ENCODE results near the gene NPM3. TPM values are rescaled to one million over a fixed set of nuclear protein-coding genes. Genes with fewer than 3 reads are reported as not detected.

Gene NPM3, protein sequence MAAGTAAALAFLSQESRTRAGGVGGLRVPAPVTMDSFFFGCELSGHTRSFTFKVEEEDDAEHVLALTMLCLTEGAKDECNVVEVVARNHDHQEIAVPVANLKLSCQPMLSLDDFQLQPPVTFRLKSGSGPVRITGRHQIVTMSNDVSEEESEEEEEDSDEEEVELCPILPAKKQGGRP
- total RNA-seq: 10 to 100 TPM; 30.7 to 31.7 TPM
- polyA plus RNA-seq (ENCODE audit: insufficient read length in 6 of 6): 10 to 100 TPM; 43.1 to 54.9 (median 52.1) TPM
- long read RNA-seq, donor 1, transcript NPM3-201 (6 exons, 877 nt): major isoform, 37 of 42 reads
- long read RNA-seq, donor 1, partial matches to known transcripts: 0 of 42 reads
- long read RNA-seq, donor 1, other reads (novel, unspliced or antisense): 0 of 42 reads
- long read RNA-seq, donor 2, transcript NPM3-201 (6 exons, 877 nt): major isoform, 26 of 27 reads
- long read RNA-seq, donor 2, partial matches to known transcripts: 0 of 27 reads
- long read RNA-seq, donor 2, other reads (novel, unspliced or antisense): 0 of 27 reads
- long read RNA-seq, donor 3, transcript NPM3-201 (6 exons, 877 nt): major isoform, 29 of 35 reads
- long read RNA-seq, donor 3, transcript NPM3-204 (5 exons, 755 nt): minor isoform, 6 of 35 reads
- long read RNA-seq, donor 3, partial matches to known transcripts: 0 of 35 reads
- long read RNA-seq, donor 3, other reads (novel, unspliced or antisense): 0 of 35 reads
- long read RNA-seq, donor 4, partial matches to known transcripts: 0 of 1 reads
- long read RNA-seq, donor 4, other reads (novel, unspliced or antisense): 0 of 1 reads
- long read RNA-seq, donor 5, transcript NPM3-201 (6 exons, 877 nt): major isoform, 20 of 30 reads
- long read RNA-seq, donor 5, partial matches to known transcripts: 5 of 30 reads
- long read RNA-seq, donor 5, other reads (novel, unspliced or antisense): 0 of 30 reads
- long read RNA-seq, donor 6, transcript NPM3-201 (6 exons, 877 nt): major isoform, 25 of 28 reads
- long read RNA-seq, donor 6, partial matches to known transcripts: 0 of 28 reads
- long read RNA-seq, donor 6, other reads (novel, unspliced or antisense): 0 of 28 reads
- long read RNA-seq, donor 7, transcript NPM3-201 (6 exons, 877 nt): major isoform, 10 of 12 reads
- long read RNA-seq, donor 7, partial matches to known transcripts: 0 of 12 reads
- long read RNA-seq, donor 7, other reads (novel, unspliced or antisense): 0 of 12 reads
- long read RNA-seq, donor 8, transcript NPM3-201 (6 exons, 877 nt): major isoform, 22 of 25 reads
- long read RNA-seq, donor 8, partial matches to known transcripts: 0 of 25 reads
- long read RNA-seq, donor 8, other reads (novel, unspliced or antisense): 0 of 25 reads
- long read RNA-seq, donor 9: 0 reads
- long read RNA-seq, donor 10, partial matches to known transcripts: 0 of 2 reads
- long read RNA-seq, donor 10, other reads (novel, unspliced or antisense): 0 of 2 reads
- long read RNA-seq, donor 11, transcript NPM3-201 (6 exons, 877 nt): major isoform, 11 of 13 reads
- long read RNA-seq, donor 11, partial matches to known transcripts: 0 of 13 reads
- long read RNA-seq, donor 11, other reads (novel, unspliced or antisense): 0 of 13 reads
- long read RNA-seq, donor 12, transcript NPM3-201 (6 exons, 877 nt): major isoform, 18 of 19 reads
- long read RNA-seq, donor 12, partial matches to known transcripts: 0 of 19 reads
- long read RNA-seq, donor 12, other reads (novel, unspliced or antisense): 0 of 19 reads

GRCh38 chr10:101782811-101783735, at the start of gene NPM3:
NPM3 (minus strand) TSS chr10:101783446; CDS start chr10:101783390, 56 bp downstream.
- Histone ChIP-seq H3K27ac (peak within 1 kb of the TSS; percentile 18 to 45), H3K27me3 (peaks cover 0 to 23% of the 10 kb centered on the region in 2 donors), H3K9me3 (no peaks in the 10 kb centered on the region), H3K4me3 (peak within 1 kb of the TSS; percentile 61 to 62), H3K4me1 (peaks cover 20 to 57% of the 10 kb centered on the region in 2 donors), H3K36me3 (peaks cover 0 to 32% of the 10 kb centered on the region in 2 donors)
- intact Hi-C loops (cut with DNase I): no loop called here
- DNase-seq (peak; percentile 66 to 91 (median 86)), ATAC-seq (peak; percentile 70)
- TF ChIP-seq, protein P1, sequence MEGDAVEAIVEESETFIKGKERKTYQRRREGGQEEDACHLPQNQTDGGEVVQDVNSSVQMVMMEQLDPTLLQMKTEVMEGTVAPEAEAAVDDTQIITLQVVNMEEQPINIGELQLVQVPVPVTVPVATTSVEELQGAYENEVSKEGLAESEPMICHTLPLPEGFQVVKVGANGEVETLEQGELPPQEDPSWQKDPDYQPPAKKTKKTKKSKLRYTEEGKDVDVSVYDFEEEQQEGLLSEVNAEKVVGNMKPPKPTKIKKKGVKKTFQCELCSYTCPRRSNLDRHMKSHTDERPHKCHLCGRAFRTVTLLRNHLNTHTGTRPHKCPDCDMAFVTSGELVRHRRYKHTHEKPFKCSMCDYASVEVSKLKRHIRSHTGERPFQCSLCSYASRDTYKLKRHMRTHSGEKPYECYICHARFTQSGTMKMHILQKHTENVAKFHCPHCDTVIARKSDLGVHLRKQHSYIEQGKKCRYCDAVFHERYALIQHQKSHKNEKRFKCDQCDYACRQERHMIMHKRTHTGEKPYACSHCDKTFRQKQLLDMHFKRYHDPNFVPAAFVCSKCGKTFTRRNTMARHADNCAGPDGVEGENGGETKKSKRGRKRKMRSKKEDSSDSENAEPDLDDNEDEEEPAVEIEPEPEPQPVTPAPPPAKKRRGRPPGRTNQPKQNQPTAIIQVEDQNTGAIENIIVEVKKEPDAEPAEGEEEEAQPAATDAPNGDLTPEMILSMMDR (IDR thresholded peaks at IDR 0.05): no peak

DNA sequence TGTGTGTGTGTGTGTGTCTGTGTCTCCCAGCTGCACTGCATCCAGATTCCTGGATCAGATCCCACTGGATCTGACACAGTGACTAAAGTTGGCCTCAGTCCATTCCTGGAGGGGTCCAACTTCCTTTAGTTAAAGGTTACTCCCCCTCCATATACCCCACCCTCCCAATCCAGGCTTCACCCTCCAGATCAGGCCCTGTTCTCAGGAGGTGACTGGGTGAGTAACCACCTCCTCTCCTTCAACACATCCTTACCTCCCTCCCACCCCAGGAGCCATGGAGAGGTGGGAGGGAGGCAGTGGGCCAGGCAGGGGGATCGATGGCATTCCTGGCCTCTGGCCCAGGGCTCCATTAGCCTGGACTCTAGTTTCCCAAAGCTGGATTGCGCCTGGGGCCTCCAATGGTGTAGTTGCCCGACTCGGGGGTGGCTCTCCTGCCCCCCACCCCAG, 49.1 kb upstream of the NPM3 start:
- H3K4me3 ChIP-seq: no peak overlapping the region
- no peaks in the 10 kb centered on the region for H3K27me3 ChIP-seq
- intact Hi-C loops (cut with DNase I): loop anchor here in 1 of 2 donors (10.0 kb wide), 1 partner anchor 242 kb away; no protein-coding TSS in a partner anchor
- H3K36me3 ChIP-seq: peaks cover 0 to 5% of the 10 kb centered on the region in 2 donors
- H3K4me1 ChIP-seq: peaks cover 9 to 50% of the 10 kb centered on the region in 2 donors
- TF ChIP-seq, protein P1 (IDR thresholded peaks at IDR 0.05): no peak
- DNase-seq (no peak), ATAC-seq (no peak)
- H3K9me3 ChIP-seq: no peaks in the 10 kb centered on the region
- H3K27ac ChIP-seq: no peak overlapping the region

DNA sequence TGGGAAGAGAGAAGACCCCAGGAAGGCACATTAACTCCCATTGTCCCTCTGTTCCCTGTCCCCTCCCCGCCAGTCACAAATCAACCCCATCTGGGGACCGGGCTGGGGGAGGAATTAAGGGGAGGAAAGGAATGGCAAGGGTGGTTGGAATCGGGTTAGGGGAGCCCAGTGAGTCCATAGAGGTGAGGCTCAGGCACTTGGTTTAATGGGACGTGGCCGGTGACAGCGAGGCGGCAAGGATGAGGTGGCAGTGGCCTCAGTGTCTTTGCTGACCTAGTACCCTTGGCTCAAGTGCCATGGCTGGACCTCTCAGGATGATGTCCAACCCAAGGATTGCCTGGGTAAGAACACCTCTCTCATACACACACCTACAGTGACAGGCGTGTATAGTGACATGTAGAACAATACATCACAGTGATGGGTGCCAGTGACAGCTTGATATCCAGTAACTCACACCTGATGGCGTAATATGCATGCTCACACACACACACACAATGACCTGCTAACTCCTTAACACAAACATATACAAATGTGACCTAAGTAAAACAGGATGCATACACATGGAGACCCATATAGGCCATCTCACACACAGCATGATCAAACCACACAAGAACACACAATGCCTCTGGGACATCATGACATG, 48.0 kb upstream of the NPM3 start:
- TF ChIP-seq, protein P1 (IDR thresholded peaks at IDR 0.05): no peak
- no peaks in the 10 kb centered on the region for H3K27me3 ChIP-seq
- no peaks in the 10 kb centered on the region for H3K9me3 ChIP-seq
- no peak for DNase-seq
- intact Hi-C loops (cut with DNase I): loop anchor here in 1 of 2 donors (10.0 kb wide), 1 partner anchor 244 kb away; no protein-coding TSS in a partner anchor
- H3K4me1 ChIP-seq: peaks cover 9 to 50% of the 10 kb centered on the region in 2 donors
- ATAC-seq: no peak
- H3K36me3 ChIP-seq: peaks cover 0 to 9% of the 10 kb centered on the region in 2 donors
- peak overlapping the region; percentile 43 to 63 for H3K4me3 ChIP-seq
- H3K27ac ChIP-seq: peak overlapping the region in 1 of 2 donors; percentile 63

Data from left lung (tissue), 14 donors.